Gastrocnemius medialis (tissue), 4 donors: ENCODE measurements around the gene GCH1.

Source experiments
- CTCF ChIP-seq, 5 experiments: fragments of 450-650 bp in 3 of 5; fragments of 200-600 bp in 2 of 5; sonication (generic) in 2 of 5; IDR thresholded peaks in 4 of 5; conservative IDR thresholded peaks in 1 of 5; 1 replicate in 4 of 5; 2 replicates in 1 of 5; pipeline ENCODE4 v1.5.1; 2016 to 2019; ENCODE audit warnings: antibody characterized with exemption in 5 of 5, mild to moderate bottlenecking in 3 of 5, moderate library complexity in 3 of 5
- POLR2A ChIP-seq, 2 donors: fragments of 450-650 bp; IDR thresholded peaks; one replicate each; pipeline ENCODE4 v1.6.1; 2017; ENCODE audit warnings: antibody characterized with exemption in 2 of 2, mild to moderate bottlenecking in 2 of 2, moderate library complexity in 2 of 2

GRCh38 chr14:54828037-54828436, 74.6 kb downstream of the GCH1 start:
- TF ChIP-seq CTCF (IDR thresholded peaks at IDR 0.05 in 4 of 5, conservative IDR thresholded peaks at IDR 0.05 in 1 of 5) (no peak), POLR2A (IDR thresholded peaks at IDR 0.05) (no peak)
